ENCODE measurements around the gene MAL. TPM values are rescaled to one million over a fixed set of nuclear protein-coding genes. Genes with fewer than 3 reads are reported as not detected.

The MAL gene
- total RNA-seq, 1 donor from 2014 or later: 9.6 TPM

DNA sequence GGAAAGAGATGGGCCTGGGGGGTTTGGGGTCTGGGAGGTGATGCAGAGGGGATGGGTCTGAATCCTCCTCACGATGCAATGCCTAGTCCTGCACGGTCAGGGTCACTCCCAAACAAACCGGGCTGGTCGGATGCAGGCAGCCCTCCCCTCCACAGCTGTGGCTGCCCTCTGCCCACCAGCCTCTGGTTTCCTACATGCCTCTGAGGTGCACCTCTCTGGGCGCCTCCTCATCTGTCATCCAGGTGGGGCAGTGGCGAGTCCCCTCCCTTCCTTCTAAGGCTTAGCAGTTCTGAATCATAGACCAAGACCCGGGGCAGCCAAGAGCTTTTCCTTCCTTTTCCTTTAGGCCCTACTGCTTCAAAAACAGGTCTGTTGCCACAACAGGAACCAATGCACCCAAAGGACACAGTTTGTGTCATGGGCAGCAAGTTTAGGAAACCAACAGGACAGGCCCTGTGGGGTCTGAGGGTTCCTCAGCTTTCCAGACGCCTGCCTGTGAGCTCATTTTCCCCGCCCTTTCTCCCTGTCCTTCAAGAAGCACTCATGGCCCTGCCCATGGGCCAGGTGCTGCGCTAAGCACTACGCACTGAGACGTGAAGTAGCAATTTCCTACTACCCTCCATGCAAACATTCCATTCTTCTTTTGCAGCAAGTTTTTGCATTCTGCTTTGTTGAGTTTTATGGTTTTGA is 6.5 kb upstream of the MAL start:
- no peaks in the 10 kb centered on the region for H3K36me3 ChIP-seq (ENCODE audit: control insufficient read depth, insufficient read depth, low read length)
- no peak overlapping the region for H3K4me3 ChIP-seq (ENCODE audit: low read depth, low read length)
- TF ChIP-seq, protein P1, sequence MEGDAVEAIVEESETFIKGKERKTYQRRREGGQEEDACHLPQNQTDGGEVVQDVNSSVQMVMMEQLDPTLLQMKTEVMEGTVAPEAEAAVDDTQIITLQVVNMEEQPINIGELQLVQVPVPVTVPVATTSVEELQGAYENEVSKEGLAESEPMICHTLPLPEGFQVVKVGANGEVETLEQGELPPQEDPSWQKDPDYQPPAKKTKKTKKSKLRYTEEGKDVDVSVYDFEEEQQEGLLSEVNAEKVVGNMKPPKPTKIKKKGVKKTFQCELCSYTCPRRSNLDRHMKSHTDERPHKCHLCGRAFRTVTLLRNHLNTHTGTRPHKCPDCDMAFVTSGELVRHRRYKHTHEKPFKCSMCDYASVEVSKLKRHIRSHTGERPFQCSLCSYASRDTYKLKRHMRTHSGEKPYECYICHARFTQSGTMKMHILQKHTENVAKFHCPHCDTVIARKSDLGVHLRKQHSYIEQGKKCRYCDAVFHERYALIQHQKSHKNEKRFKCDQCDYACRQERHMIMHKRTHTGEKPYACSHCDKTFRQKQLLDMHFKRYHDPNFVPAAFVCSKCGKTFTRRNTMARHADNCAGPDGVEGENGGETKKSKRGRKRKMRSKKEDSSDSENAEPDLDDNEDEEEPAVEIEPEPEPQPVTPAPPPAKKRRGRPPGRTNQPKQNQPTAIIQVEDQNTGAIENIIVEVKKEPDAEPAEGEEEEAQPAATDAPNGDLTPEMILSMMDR (IDR thresholded peaks at IDR 0.05; ENCODE audit: insufficient read depth, low read length, poor library complexity, severe bottlenecking): peak; percentile 1
- H3K27me3 ChIP-seq (ENCODE audit: control insufficient read depth, insufficient read depth, low read length): peaks cover 11% of the 10 kb centered on the region
- DNase-seq (ENCODE audit: low read depth): no peak

DNA sequence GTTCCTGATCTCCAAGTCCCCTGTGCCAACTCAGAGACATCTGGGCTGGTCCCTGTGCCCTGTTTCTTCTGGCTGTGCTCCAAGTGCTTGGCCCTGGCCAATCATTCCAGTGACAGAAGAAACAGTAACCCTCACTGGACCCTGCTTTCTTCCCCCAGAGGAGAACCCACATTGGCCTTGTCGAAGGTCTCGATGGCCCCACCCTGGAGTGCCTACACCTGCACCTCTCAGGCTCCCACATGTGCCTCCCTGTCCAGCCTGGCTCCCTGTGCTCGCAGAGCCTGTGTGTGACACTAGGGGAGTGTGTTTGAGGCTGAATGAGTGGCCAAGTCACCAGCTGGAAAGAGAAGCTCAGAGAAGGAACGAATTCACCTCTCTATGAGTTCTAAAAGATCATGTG is 5.9 kb upstream of the MAL start:
- peaks cover 14% of the 10 kb centered on the region for H3K27me3 ChIP-seq (ENCODE audit: control insufficient read depth, insufficient read depth, low read length)

DNA sequence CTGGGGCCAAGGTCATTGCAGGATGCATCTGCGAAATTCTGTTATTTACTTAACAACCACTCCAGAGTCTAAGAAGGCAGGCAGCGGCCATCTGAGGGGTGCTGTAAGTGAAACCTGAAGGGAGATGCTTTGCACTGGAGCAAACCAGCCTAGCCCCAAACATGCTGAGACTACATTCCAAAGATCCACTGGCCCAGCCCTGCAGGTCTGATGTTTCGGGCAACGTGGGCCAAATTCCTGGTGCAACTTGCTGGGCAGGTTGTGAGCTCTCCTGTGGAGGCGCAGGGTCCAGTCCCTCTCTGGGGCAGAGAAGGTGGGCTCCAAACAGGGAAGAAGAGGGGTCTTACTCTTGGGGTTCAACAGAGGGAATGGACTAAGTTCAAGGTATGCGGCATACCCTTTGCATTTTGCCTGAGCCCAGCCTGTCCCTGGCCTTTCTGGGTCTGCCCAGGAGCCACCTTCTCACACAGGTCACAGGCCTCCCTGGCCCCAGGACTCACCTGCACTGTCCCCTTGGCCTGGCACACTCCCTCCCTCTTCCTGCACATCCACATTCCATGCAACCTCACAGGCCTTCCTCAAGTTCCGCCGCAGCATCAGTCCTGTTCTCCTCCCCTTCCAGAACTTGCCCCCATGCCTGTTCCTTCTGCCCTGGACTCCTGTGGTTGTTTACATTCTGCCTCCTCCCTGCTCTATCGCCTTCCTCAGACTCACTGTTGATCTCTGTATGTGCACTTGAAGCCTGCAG is 5.1 kb upstream of the MAL start:
- DNase-seq (ENCODE audit: low read depth): no peak
- TF ChIP-seq, protein P1 (IDR thresholded peaks at IDR 0.05; ENCODE audit: insufficient read depth, low read length, poor library complexity, severe bottlenecking): no peak
- Histone ChIP-seq H3K36me3 (ENCODE audit: control insufficient read depth, insufficient read depth, low read length) (no peaks in the 10 kb centered on the region), H3K27me3 (ENCODE audit: control insufficient read depth, insufficient read depth, low read length) (peaks cover 22% of the 10 kb centered on the region), H3K4me3 (ENCODE audit: low read depth, low read length) (no peak overlapping the region)

More for the DNA sequence above, 5.9 kb upstream of the MAL start:
- no peak overlapping the region for H3K4me3 ChIP-seq (ENCODE audit: low read depth, low read length)
- no peaks in the 10 kb centered on the region for H3K36me3 ChIP-seq (ENCODE audit: control insufficient read depth, insufficient read depth, low read length)
- DNase-seq (ENCODE audit: low read depth): no peak
- TF ChIP-seq, protein P1 (IDR thresholded peaks at IDR 0.05; ENCODE audit: insufficient read depth, low read length, poor library complexity, severe bottlenecking): no peak

DNA sequence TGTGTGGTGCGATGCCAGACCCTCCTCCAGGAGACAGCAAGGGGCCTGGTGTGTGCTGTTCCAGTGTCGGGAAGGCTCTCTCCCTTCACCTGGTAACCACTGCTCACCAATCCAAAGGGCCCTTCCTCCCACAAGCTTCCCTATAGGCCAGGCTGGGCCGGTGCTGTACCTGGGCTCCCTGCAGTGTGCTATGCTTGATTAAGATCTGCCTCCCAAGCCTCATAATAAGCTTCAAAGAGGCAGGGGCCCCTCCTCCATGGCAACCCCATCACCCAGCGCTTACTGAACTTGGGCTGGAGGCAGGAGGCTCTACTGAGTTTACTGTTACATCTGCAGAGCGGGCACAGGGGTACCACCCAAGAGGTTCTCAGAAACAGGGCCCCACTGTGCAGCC is 4.5 kb upstream of the MAL start:
- Histone ChIP-seq H3K27me3 (ENCODE audit: control insufficient read depth, insufficient read depth, low read length) (peaks cover 27% of the 10 kb centered on the region), H3K36me3 (ENCODE audit: control insufficient read depth, insufficient read depth, low read length) (no peaks in the 10 kb centered on the region), H3K4me3 (ENCODE audit: low read depth, low read length) (no peak overlapping the region)
- no peak for DNase-seq (ENCODE audit: low read depth)
- TF ChIP-seq, protein P1 (IDR thresholded peaks at IDR 0.05; ENCODE audit: insufficient read depth, low read length, poor library complexity, severe bottlenecking): no peak

DNA sequence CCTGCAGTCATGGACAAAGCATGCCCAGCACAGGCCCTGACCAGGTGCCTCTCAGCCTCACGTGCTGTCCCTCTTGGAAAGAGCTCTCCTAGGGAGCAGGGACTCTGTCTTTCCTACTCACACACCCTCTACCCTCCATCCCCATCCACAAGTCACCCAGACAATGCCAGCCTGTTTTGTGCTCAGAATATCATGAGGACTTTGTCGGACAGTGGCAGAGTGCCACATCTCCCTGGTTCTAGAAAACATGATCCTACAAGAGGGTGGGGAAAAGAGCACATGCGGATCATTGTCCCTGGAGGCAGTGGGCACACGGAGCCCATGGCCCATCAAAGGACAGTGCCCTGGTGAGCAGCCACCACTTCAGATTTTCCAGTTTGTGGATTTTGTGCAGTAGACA is 3.7 kb upstream of the MAL start:
- TF ChIP-seq, protein P1 (IDR thresholded peaks at IDR 0.05; ENCODE audit: insufficient read depth, low read length, poor library complexity, severe bottlenecking): no peak
- Histone ChIP-seq H3K4me3 (ENCODE audit: low read depth, low read length) (no peak overlapping the region), H3K27me3 (ENCODE audit: control insufficient read depth, insufficient read depth, low read length) (peaks cover 33% of the 10 kb centered on the region), H3K36me3 (ENCODE audit: control insufficient read depth, insufficient read depth, low read length) (no peaks in the 10 kb centered on the region)
- DNase-seq (ENCODE audit: low read depth): no peak

Data from kidney epithelial cell (primary cell).